ENCODE measurements around the gene PKP3.

GRCh38 chr11:437228-437870, 43.3 kb downstream of the PKP3 start:
- no peak for TF ChIP-seq CTCF (IDR thresholded peaks at IDR 0.05)
- no peak for TF ChIP-seq EZH2 (IDR thresholded peaks at IDR 0.05; ENCODE audit: borderline replicate concordance, insufficient read depth, low read depth, low read length, poor library complexity, severe bottlenecking)
